GM23248 (cell line): ENCODE results near the gene GJB4.
"Not testable (repeated sequence)": the region's sequence is repeated elsewhere in the genome, so short reads cannot be mapped to it uniquely, and the experiment has no call there.

Experiments
- EZH2 ChIP-seq: fragments of 200-600 bp; sonication (generic); IDR thresholded peaks from 2 replicates; pipeline ENCODE4 v1.6.1; 2018; ENCODE audit warnings: antibody characterized with exemption, mild to moderate bottlenecking; ENCODE audit not compliant: insufficient read depth, poor library complexity, severe bottlenecking
- EZH2phosphoT487 ChIP-seq: fragments of 200-600 bp; sonication (generic); IDR thresholded peaks from 2 replicates; pipeline ENCODE4 v1.6.1; 2018; ENCODE audit warnings: antibody characterized with exemption, moderate library complexity, mild to moderate bottlenecking, low read depth; ENCODE audit not compliant: insufficient read depth

DNA sequence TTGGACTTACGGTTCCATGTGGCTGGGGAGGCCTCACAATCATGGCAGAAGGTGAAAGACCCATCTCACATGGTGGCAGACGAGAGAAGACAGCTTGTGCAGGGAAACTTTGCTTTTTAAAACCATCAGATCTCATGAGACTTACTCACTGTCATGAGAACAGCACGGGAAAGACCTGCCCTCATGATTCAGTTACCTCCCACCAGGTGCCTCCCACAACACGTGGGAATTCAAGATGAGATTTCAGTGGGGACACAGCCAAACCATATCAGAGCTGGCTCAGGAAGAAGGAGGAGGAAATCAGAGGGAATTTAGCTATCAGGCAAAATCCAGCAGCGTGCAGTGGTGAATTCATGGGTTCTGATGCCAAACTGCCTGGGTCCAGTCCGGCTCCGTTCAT, 26.7 kb upstream of the GJB4 start:
- not testable (repeated sequence) for TF ChIP-seq EZH2, EZH2phosphoT487
